ENCODE measurements around the gene TNFRSF8.
A peak's percentile ranks its signal among the peaks of the same experiment; 100 is the strongest.

GRCh38 chr1:12153181-12153785 lies 90.2 kb downstream of the TNFRSF8 start:
- no peak for TF ChIP-seq CTCF (IDR thresholded peaks at IDR 0.05)
- peak in 1 of 4 donors; percentile 74 for TF ChIP-seq EP300 (IDR thresholded peaks at IDR 0.05)
- no peak for TF ChIP-seq POLR2A (IDR thresholded peaks at IDR 0.05)
